ENCODE data around the gene TSC22D1.

Gene TSC22D1

GRCh38 chr13:44422755-44423643, 153.1 kb downstream of the TSC22D1 start:
- DNase-seq = no peak

GRCh38 chr13:44421853-44422525, 154.1 kb downstream of the TSC22D1 start:
- no peak for DNase-seq

- no peak for DNase-seq
Observed at GRCh38 chr13:44420376-44421220, 155.5 kb downstream of the TSC22D1 start.

GRCh38 chr13:44417876-44418275, 158.3 kb downstream of the TSC22D1 start:
- no peak for DNase-seq

GRCh38 chr13:44417446-44417845, 158.7 kb downstream of the TSC22D1 start:
- no peak for DNase-seq

- no peak for DNase-seq
Observed at GRCh38 chr13:44416744-44417143, 159.4 kb downstream of the TSC22D1 start.

GRCh38 chr13:44416301-44416700, 159.8 kb downstream of the TSC22D1 start:
- no peak for DNase-seq

GRCh38 chr13:44415815-44416214, 160.3 kb downstream of the TSC22D1 start:
- DNase-seq = no peak

- DNase-seq = no peak
Observed at GRCh38 chr13:44414716-44415115, 161.4 kb downstream of the TSC22D1 start.

- no peak for DNase-seq
Observed at GRCh38 chr13:44413095-44413494, 163.0 kb downstream of the TSC22D1 start.

GRCh38 chr13:44412346-44412935, 163.7 kb downstream of the TSC22D1 start:
- no peak for DNase-seq

GRCh38 chr13:44411841-44412240, 164.3 kb downstream of the TSC22D1 start:
- no peak for DNase-seq

- no peak for DNase-seq
Observed at GRCh38 chr13:44410328-44410859, 165.7 kb downstream of the TSC22D1 start.

- no peak for DNase-seq
Observed at GRCh38 chr13:44409595-44409994, 166.5 kb downstream of the TSC22D1 start.

- DNase-seq = no peak
Observed at GRCh38 chr13:44407891-44408290, 168.2 kb downstream of the TSC22D1 start.

GRCh38 chr13:44407379-44407778, 168.8 kb downstream of the TSC22D1 start:
- DNase-seq = no peak

- DNase-seq = no peak
Observed at GRCh38 chr13:44406617-44407016, 169.5 kb downstream of the TSC22D1 start.

GRCh38 chr13:44404261-44405132, 171.6 kb downstream of the TSC22D1 start:
- DNase-seq = no peak

- no peak for DNase-seq
Observed at GRCh38 chr13:44403461-44404056, 172.6 kb downstream of the TSC22D1 start.

GRCh38 chr13:44402899-44403445, 173.2 kb downstream of the TSC22D1 start:
- no peak for DNase-seq

GRCh38 chr13:44401577-44401976, 174.6 kb downstream of the TSC22D1 start:
- no peak for DNase-seq
